ENCODE data around the gene LCK. TPM values are rescaled to one million over a fixed set of nuclear protein-coding genes. Genes with fewer than 3 reads are reported as not detected.

Gene LCK
- total RNA-seq, 1 experiment from 2014 or later = 51.0 TPM

DNA sequence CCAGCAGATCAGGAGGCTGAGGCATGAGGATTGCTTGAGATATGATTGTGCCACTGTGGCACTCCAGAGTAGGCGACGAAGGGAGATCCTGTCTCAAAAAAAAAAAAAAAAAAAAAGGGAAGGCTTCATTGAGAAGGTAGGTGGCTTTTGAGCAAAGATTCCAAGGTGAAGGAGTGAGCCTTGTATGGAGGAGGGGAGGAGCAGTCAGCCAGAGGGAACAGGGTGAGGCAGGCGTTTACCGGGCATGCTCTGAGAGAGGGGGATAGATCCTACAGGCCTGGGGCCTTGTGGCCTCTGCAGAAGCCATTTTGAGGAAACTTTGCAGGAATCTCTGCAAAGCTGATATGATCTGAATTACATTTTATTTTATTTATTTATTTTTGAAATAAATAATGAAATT lies 35.7 kb downstream of the LCK start:
- ATAC-seq (peak; percentile 71), DNase-seq (ENCODE audit: low spot score) (peak; percentile 19)
- Mint-ChIP-seq H3K4me1 (peaks cover 8% of the 10 kb centered on the region), H3K9me3 (no peaks in the 10 kb centered on the region), H3K27ac (peak overlapping the region; percentile 85), H3K4me3 (no peak overlapping the region), H3K36me3 (peaks cover 13% of the 10 kb centered on the region), H3K27me3 (ENCODE audit: low read depth) (no peaks in the 10 kb centered on the region)
- ChIA-PET POLR2A (interaction anchor here (0.7 kb wide), 1 partner anchor 190 kb away, joined by 5 read pairs; no protein-coding TSS in a partner anchor), CTCF (interaction anchor here (0.7 to 2.6 kb wide), 2 partner anchors 12 to 39 kb away, joined by 3 to 14 read pairs; no protein-coding TSS in a partner anchor)
- TF ChIP-seq FOXJ3 (CRISPR knock-in tag; IDR thresholded peaks at IDR 0.05; ENCODE audit: borderline replicate concordance) (no peak), PRDM15 (CRISPR knock-in tag; IDR thresholded peaks at IDR 0.05) (no peak), CBFB (CRISPR knock-in tag; IDR thresholded peaks at IDR 0.05; ENCODE audit: low read depth) (no peak), ESRRA (CRISPR knock-in tag; IDR thresholded peaks at IDR 0.05; ENCODE audit: borderline replicate concordance) (no peak)

DNA sequence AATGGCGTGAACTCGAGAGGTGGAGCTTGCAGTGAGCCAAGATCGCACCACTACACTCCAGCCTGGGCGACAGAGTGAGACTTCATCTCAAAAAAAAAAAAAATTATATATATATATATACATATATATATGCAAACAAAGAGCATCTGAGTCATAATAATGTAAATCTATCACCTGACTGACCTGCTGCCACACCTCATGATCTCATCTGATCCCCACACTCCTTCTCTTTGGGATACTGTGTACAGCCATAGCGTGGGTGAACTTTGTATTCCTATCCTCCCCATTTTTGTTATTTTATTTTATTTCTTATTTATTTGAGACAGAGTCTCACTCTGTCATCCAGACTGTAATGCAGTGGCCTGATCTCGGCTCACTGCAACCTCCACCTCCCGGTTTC lies 38.2 kb downstream of the LCK start:
- Mint-ChIP-seq H3K27me3 (ENCODE audit: low read depth) (no peaks in the 10 kb centered on the region), H3K4me1 (peaks cover 14% of the 10 kb centered on the region), H3K9me3 (no peaks in the 10 kb centered on the region), H3K4me3 (no peak overlapping the region), H3K27ac (no peak overlapping the region), H3K36me3 (peaks cover 16% of the 10 kb centered on the region)
- POLR2A ChIA-PET = interaction anchor here (0.6 kb wide), 1 partner anchor 54 kb away, joined by 3 read pairs; no protein-coding TSS in a partner anchor
- CTCF ChIA-PET = interaction anchor here (1.3 kb wide), 1 partner anchor 41 kb away, joined by 3 read pairs; no protein-coding TSS in a partner anchor
- ATAC-seq (no peak), DNase-seq (ENCODE audit: low spot score) (no peak)
- TF ChIP-seq ESRRA (CRISPR knock-in tag; IDR thresholded peaks at IDR 0.05; ENCODE audit: borderline replicate concordance) = no peak
- no peak for TF ChIP-seq NFATC4 (CRISPR knock-in tag; IDR thresholded peaks at IDR 0.05)
- no peak for TF ChIP-seq NFE2L1 (CRISPR knock-in tag; IDR thresholded peaks at IDR 0.05)
- no peak for TF ChIP-seq IRF1 (CRISPR knock-in tag; IDR thresholded peaks at IDR 0.05)
- TF ChIP-seq, protein P1, sequence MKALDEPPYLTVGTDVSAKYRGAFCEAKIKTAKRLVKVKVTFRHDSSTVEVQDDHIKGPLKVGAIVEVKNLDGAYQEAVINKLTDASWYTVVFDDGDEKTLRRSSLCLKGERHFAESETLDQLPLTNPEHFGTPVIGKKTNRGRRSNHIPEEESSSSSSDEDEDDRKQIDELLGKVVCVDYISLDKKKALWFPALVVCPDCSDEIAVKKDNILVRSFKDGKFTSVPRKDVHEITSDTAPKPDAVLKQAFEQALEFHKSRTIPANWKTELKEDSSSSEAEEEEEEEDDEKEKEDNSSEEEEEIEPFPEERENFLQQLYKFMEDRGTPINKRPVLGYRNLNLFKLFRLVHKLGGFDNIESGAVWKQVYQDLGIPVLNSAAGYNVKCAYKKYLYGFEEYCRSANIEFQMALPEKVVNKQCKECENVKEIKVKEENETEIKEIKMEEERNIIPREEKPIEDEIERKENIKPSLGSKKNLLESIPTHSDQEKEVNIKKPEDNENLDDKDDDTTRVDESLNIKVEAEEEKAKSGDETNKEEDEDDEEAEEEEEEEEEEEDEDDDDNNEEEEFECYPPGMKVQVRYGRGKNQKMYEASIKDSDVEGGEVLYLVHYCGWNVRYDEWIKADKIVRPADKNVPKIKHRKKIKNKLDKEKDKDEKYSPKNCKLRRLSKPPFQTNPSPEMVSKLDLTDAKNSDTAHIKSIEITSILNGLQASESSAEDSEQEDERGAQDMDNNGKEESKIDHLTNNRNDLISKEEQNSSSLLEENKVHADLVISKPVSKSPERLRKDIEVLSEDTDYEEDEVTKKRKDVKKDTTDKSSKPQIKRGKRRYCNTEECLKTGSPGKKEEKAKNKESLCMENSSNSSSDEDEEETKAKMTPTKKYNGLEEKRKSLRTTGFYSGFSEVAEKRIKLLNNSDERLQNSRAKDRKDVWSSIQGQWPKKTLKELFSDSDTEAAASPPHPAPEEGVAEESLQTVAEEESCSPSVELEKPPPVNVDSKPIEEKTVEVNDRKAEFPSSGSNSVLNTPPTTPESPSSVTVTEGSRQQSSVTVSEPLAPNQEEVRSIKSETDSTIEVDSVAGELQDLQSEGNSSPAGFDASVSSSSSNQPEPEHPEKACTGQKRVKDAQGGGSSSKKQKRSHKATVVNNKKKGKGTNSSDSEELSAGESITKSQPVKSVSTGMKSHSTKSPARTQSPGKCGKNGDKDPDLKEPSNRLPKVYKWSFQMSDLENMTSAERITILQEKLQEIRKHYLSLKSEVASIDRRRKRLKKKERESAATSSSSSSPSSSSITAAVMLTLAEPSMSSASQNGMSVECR (CRISPR knock-in tag; IDR thresholded peaks at IDR 0.05; ENCODE audit: borderline replicate concordance) = no peak
- no peak for TF ChIP-seq ATF6 (CRISPR knock-in tag; IDR thresholded peaks at IDR 0.05)
- no peak for TF ChIP-seq ZNF263 (CRISPR knock-in tag; IDR thresholded peaks at IDR 0.05; ENCODE audit: low read depth)
- TF ChIP-seq ERG (CRISPR knock-in tag; IDR thresholded peaks at IDR 0.05) = no peak
- TF ChIP-seq TEAD1 (CRISPR knock-in tag; IDR thresholded peaks at IDR 0.05) = no peak
- TF ChIP-seq, protein P2, sequence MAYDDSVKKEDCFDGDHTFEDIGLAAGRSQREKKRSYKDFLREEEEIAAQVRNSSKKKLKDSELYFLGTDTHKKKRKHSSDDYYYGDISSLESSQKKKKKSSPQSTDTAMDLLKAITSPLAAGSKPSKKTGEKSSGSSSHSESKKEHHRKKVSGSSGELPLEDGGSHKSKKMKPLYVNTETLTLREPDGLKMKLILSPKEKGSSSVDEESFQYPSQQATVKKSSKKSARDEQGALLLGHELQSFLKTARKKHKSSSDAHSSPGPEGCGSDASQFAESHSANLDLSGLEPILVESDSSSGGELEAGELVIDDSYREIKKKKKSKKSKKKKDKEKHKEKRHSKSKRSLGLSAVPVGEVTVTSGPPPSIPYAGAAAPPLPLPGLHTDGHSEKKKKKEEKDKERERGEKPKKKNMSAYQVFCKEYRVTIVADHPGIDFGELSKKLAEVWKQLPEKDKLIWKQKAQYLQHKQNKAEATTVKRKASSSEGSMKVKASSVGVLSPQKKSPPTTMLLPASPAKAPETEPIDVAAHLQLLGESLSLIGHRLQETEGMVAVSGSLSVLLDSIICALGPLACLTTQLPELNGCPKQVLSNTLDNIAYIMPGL (CRISPR knock-in tag; IDR thresholded peaks at IDR 0.05) = no peak
- TF ChIP-seq TCF7 (CRISPR knock-in tag; IDR thresholded peaks at IDR 0.05; ENCODE audit: low read depth) = no peak
- TF ChIP-seq, protein P3, sequence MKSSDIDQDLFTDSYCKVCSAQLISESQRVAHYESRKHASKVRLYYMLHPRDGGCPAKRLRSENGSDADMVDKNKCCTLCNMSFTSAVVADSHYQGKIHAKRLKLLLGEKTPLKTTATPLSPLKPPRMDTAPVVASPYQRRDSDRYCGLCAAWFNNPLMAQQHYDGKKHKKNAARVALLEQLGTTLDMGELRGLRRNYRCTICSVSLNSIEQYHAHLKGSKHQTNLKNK (CRISPR knock-in tag; IDR thresholded peaks at IDR 0.05) = no peak
- TF ChIP-seq NR2C2 (CRISPR knock-in tag; IDR thresholded peaks at IDR 0.05) = no peak
- no peak for TF ChIP-seq SOX15 (CRISPR knock-in tag; IDR thresholded peaks at IDR 0.05)
